Prostate gland (tissue), 2 donors: ENCODE results near the gene CACNA1E. TPM values are rescaled to one million over a fixed set of nuclear protein-coding genes. Genes with fewer than 3 reads are reported as not detected.

Source experiments
- DNase-seq: peaks from one replicate; pipeline ENCODE4 v3.0.0-alpha.2; 2019; ENCODE audit warnings: low spot score
- H3K27ac ChIP-seq, 2 donors: fragments of 200-600 bp; sonication (generic); 2 replicates each; pipeline ENCODE4 v1.5.1; 2017 to 2019
- H3K27me3 ChIP-seq: fragments of 200-600 bp; sonication (generic); replicated peaks from 2 replicates; pipeline ENCODE4 v1.5.1; 2019; ENCODE audit not compliant: insufficient read depth
- H3K36me3 ChIP-seq, 2 donors: fragments of 200-600 bp; sonication (generic); 1 replicate in 1 of 2; 2 replicates in 1 of 2; pipeline versions ENCODE4 v1.5.1 to v1.8.1; 2017 to 2019
- H3K4me1 ChIP-seq: fragments of 200-600 bp; sonication (generic); replicated peaks from 2 replicates; pipeline ENCODE4 v1.5.1; 2019
- H3K4me3 ChIP-seq, 2 donors: fragments of 200-600 bp; sonication (generic); 2 replicates each; pipeline ENCODE4 v1.5.1; 2017 to 2019
- H3K9me3 ChIP-seq: fragments of 200-600 bp; sonication (generic); 2 replicates; pipeline ENCODE4 v1.5.1; 2017
- CTCF ChIP-seq, 4 experiments: fragments of 200-600 bp in 2 of 4; fragments of 450-650 bp in 2 of 4; sonication (generic) in 2 of 4; IDR thresholded peaks; 1 replicate in 3 of 4; 2 replicates in 1 of 4; pipeline ENCODE4 v1.5.1; 2016 to 2019; ENCODE audit warnings: antibody characterized with exemption in 4 of 4, mild to moderate bottlenecking in 2 of 4, moderate library complexity in 2 of 4
- POLR2A ChIP-seq: fragments of 450-650 bp; IDR thresholded peaks from one replicate; pipeline ENCODE4 v1.6.1; 2016; ENCODE audit warnings: antibody characterized with exemption, mild to moderate bottlenecking
- POLR2AphosphoS5 ChIP-seq: sonication (generic); formaldehyde crosslinking; IDR thresholded peaks from one replicate; pipeline ENCODE4 v1.6.1; 2017; ENCODE audit warnings: antibody characterized with exemption
- WGBS: methylation state at CpG from one replicate; pipeline ENCODE4 v1.1.5; 2018; 5-methylcytosine and 5-hydroxymethylcytosine counted together
- intact Hi-C: fragments of 100-400 bp; cut with DNase I; formaldehyde crosslinking; loops from one replicate; pipeline ENCODE4 v1.14.2; 2022
- total RNA-seq, 2 donors: library from RNA; depleted of rRNA; stranded (reverse); fragments of >200 nt; gene quantifications; one replicate each; pipeline ENCODE4 v1.1.0, GENCODE V29; 2016

Gene CACNA1E
- total RNA-seq, 2 donors from 2014 or later, result 4.1 TPM; not detected in 1

- DNase-seq, result no peak
- Histone ChIP-seq H3K9me3 (no peaks in the 10 kb centered on the region), H3K36me3 (no peaks in the 10 kb centered on the region), H3K27me3 (peaks cover 2% of the 10 kb centered on the region), H3K4me1 (no peaks in the 10 kb centered on the region), H3K27ac (no peak overlapping the region), H3K4me3 (no peak overlapping the region)
- intact Hi-C loops, result no loop called here
- TF ChIP-seq POLR2AphosphoS5 (no peak), POLR2A (no peak), CTCF (IDR thresholded peaks at IDR 0.05) (no peak)
- 62% methylated on average over 4 of the region's 4 CpGs for WGBS
These were observed 21.1 kb downstream of the CACNA1E start for GRCh38 chr1:181504399-181504842.

GRCh38 chr1:181506563-181507353, 23.4 kb downstream of the CACNA1E start:
- TF ChIP-seq POLR2A (no peak), CTCF (IDR thresholded peaks at IDR 0.05) (no peak), POLR2AphosphoS5 (no peak)
- WGBS, result 93% methylated on average over 5 of the region's 5 CpGs
- DNase-seq, result no peak

GRCh38 chr1:181508486-181509165, 25.3 kb downstream of the CACNA1E start:
- no peak for TF ChIP-seq CTCF (IDR thresholded peaks at IDR 0.05)
- TF ChIP-seq POLR2A, result no peak
- no peak for TF ChIP-seq POLR2AphosphoS5
- 85% methylated on average over 8 of the region's 9 CpGs for WGBS
- Histone ChIP-seq H3K4me1 (no peaks in the 10 kb centered on the region), H3K9me3 (no peaks in the 10 kb centered on the region), H3K36me3 (no peaks in the 10 kb centered on the region), H3K4me3 (no peak overlapping the region), H3K27ac (no peak overlapping the region), H3K27me3 (peaks cover 2% of the 10 kb centered on the region)
- no peak for DNase-seq
- intact Hi-C loops, result no loop called here

More at GRCh38 chr1:181506563-181507353, 23.4 kb downstream of the CACNA1E start:
- Histone ChIP-seq H3K4me1 (no peaks in the 10 kb centered on the region), H3K9me3 (no peaks in the 10 kb centered on the region), H3K36me3 (no peaks in the 10 kb centered on the region), H3K27ac (no peak overlapping the region), H3K4me3 (no peak overlapping the region), H3K27me3 (peaks cover 2% of the 10 kb centered on the region)
- intact Hi-C loops, result no loop called here

GRCh38 chr1:181513786-181514297, 30.5 kb downstream of the CACNA1E start:
- H3K27ac ChIP-seq, result no peak overlapping the region
- H3K27me3 ChIP-seq, result peaks cover 2% of the 10 kb centered on the region
- no peak for DNase-seq
- H3K36me3 ChIP-seq, result no peaks in the 10 kb centered on the region
- no peaks in the 10 kb centered on the region for H3K9me3 ChIP-seq
- WGBS, result 72% methylated on average over 4 of the region's 4 CpGs
- no peak overlapping the region for H3K4me3 ChIP-seq
- intact Hi-C loops, result no loop called here
- TF ChIP-seq CTCF (IDR thresholded peaks at IDR 0.05) (no peak), POLR2A (no peak), POLR2AphosphoS5 (no peak)
- no peaks in the 10 kb centered on the region for H3K4me1 ChIP-seq
